IMR-90 (cell line): ENCODE data around the gene ME3. TPM values are rescaled to one million over a fixed set of nuclear protein-coding genes. Genes with fewer than 3 reads are reported as not detected.

Experiments used
- ATAC-seq: fragments of 200-7000 bp; cut with Tn5 transposase; 2 replicates; pipeline ENCODE4 v1.9.1; 2020; ENCODE audit warnings: low read depth, mild to moderate bottlenecking, moderate library complexity
- BruUV-seq: library from RNA; stranded (reverse); fragments of 400-500 nt; replicated peaks from 2 replicates; lab custom pipeline; 2021; lab: Mats Ljungman, UMichigan
- CTCF ChIA-PET: fragments of 300-600 bp; formaldehyde crosslinking; extraction: SDS; loops from one replicate; lab custom pipeline; 2021; ENCODE audit warnings: antibody characterized with exemption; lab: Yijun Ruan, JAX
- POLR2A ChIA-PET: fragments of 300-600 bp; sonication (Branson Sonifier 250); formaldehyde crosslinking; loops from one replicate; lab custom pipeline; 2022; ENCODE audit warnings: antibody characterized with exemption; ENCODE audit not compliant: unreplicated experiment; lab: Charles Lee
- DNase-seq: peaks from one replicate; pipeline ENCODE4 v3.0.0; 2013
- H2AFZ ChIP-seq: replicated peaks from 2 replicates; pipeline ENCODE3; 2013; ENCODE audit warnings: low read length, mild to moderate bottlenecking; ENCODE audit not compliant: poor library complexity
- H2AK5ac ChIP-seq: 2 replicates; pipeline ENCODE4 v1.6.1; 2013; ENCODE audit warnings: low read depth, low read length, inconsistent platforms
- H2AK9ac ChIP-seq: replicated peaks from 2 replicates; pipeline ENCODE3; 2013; ENCODE audit warnings: mild to moderate bottlenecking, low read depth, low read length, moderate library complexity; ENCODE audit not compliant: poor library complexity
- H2BK120ac ChIP-seq: 2 replicates; pipeline ENCODE4 v1.6.1; 2013; ENCODE audit warnings: low read depth, low read length, inconsistent platforms
- H2BK15ac ChIP-seq: 3 replicates; pipeline ENCODE4 v1.6.1; 2013; ENCODE audit warnings: low read depth, low read length, inconsistent platforms
- H2BK20ac ChIP-seq: 2 replicates; pipeline ENCODE4 v1.6.1; 2013; ENCODE audit warnings: low read depth, mild to moderate bottlenecking, inconsistent platforms, low read length, moderate library complexity
- H2BK5ac ChIP-seq: 2 replicates; pipeline ENCODE4 v1.6.1; 2013; ENCODE audit warnings: mild to moderate bottlenecking, low read depth, low read length, inconsistent platforms; ENCODE audit not compliant: poor library complexity, severe bottlenecking
- H3K14ac ChIP-seq: replicated peaks from 2 replicates; pipeline ENCODE4 v1.6.1; 2013; ENCODE audit warnings: low read depth, low read length, inconsistent platforms
- H3K18ac ChIP-seq: 2 replicates; pipeline ENCODE4 v1.6.1; 2013; ENCODE audit warnings: low read depth, low read length, control low read depth
- H3K23ac ChIP-seq: 2 replicates; pipeline ENCODE4 v1.6.1; 2013; ENCODE audit warnings: low read depth, low read length, inconsistent platforms
- H3K27ac ChIP-seq: 2 replicates; pipeline ENCODE4 v1.5.1; 2013; ENCODE audit warnings: mild to moderate bottlenecking, control low read depth, low read length; ENCODE audit not compliant: insufficient read depth
- H3K27me3 ChIP-seq: 2 replicates; pipeline ENCODE4 v1.6.1; 2013; ENCODE audit warnings: low read length; ENCODE audit not compliant: control insufficient read depth, insufficient read depth
- H3K36me3 ChIP-seq: 2 replicates; pipeline ENCODE4 v1.6.1; 2013; ENCODE audit warnings: low read length, mixed read lengths; ENCODE audit not compliant: control insufficient read depth, insufficient read depth
- H3K4ac ChIP-seq: 2 replicates; pipeline ENCODE4 v1.6.1; 2013; ENCODE audit warnings: low read depth, low read length, inconsistent platforms
- H3K4me1 ChIP-seq: 2 replicates; pipeline ENCODE4 v1.6.1; 2013; ENCODE audit warnings: low read length, mixed read lengths; ENCODE audit not compliant: control insufficient read depth, insufficient read depth
- H3K4me2 ChIP-seq: 2 replicates; pipeline ENCODE4 v1.6.1; 2013; ENCODE audit warnings: low read depth, mild to moderate bottlenecking, control low read depth, low read length, moderate library complexity
- H3K4me3 ChIP-seq: 2 replicates; pipeline ENCODE4 v1.5.1; 2013; ENCODE audit warnings: low read depth, mild to moderate bottlenecking, control low read depth, low read length, moderate library complexity; ENCODE audit not compliant: insufficient read depth
- H3K56ac ChIP-seq: 2 replicates; pipeline ENCODE4 v1.6.1; 2013; ENCODE audit warnings: low read length, inconsistent platforms; ENCODE audit not compliant: insufficient read depth; ENCODE audit errors: extremely low read depth
- H3K79me1 ChIP-seq, 2 experiments: 2 replicates each; pipeline ENCODE4 v1.6.1; 2013; ENCODE audit warnings: low read length in 2 of 2, inconsistent platforms in 1 of 2, low read depth in 1 of 2
- H3K9ac ChIP-seq: 2 replicates; pipeline ENCODE4 v1.6.1; 2013; ENCODE audit warnings: low read depth, low read length, control low read depth
- H3K9me1 ChIP-seq: 2 replicates; pipeline ENCODE4 v1.6.1; 2013; ENCODE audit warnings: low read length, inconsistent platforms; ENCODE audit not compliant: insufficient read depth
- H3K9me3 ChIP-seq: 2 replicates; pipeline ENCODE4 v1.6.1; 2013; ENCODE audit warnings: low read length; ENCODE audit not compliant: control insufficient read depth, insufficient read depth
- H4K20me1 ChIP-seq: 2 replicates; pipeline ENCODE4 v1.6.1; 2013; ENCODE audit warnings: low read length, inconsistent platforms; ENCODE audit not compliant: insufficient read depth
- H4K5ac ChIP-seq: 2 replicates; pipeline ENCODE4 v1.6.1; 2013; ENCODE audit warnings: mild to moderate bottlenecking, low read depth, low read length, control low read depth
- H4K8ac ChIP-seq, 2 experiments: 2 replicates each; pipeline ENCODE4 v1.6.1; 2013; ENCODE audit warnings: low read depth in 2 of 2, low read length in 2 of 2, control low read depth in 1 of 2, inconsistent platforms in 1 of 2
- H4K91ac ChIP-seq: 2 replicates; pipeline ENCODE4 v1.6.1; 2013; ENCODE audit warnings: low read depth, low read length, inconsistent platforms; ENCODE audit not compliant: insufficient read depth
- CHD1 ChIP-seq: IDR thresholded peaks from 2 replicates; pipeline ENCODE4 v1.6.1; 2012; ENCODE audit warnings: low read depth, low read length, improper control_type of control experiment
- RCOR1 ChIP-seq: IDR thresholded peaks from 2 replicates; pipeline ENCODE4 v1.6.1; 2012; ENCODE audit warnings: mild to moderate bottlenecking, low read length, improper control_type of control experiment; ENCODE audit not compliant: insufficient replicate concordance
- WGBS, 2 experiments: methylation state at CpG; one replicate each; pipeline versions ENCODE4 v1.1.5 to v1.1.7; 2013; ENCODE audit warnings: missing lambda C conversion rate in 2 of 2; ENCODE audit not compliant: insufficient read length in 1 of 2; ENCODE audit errors: extremely low coverage in 2 of 2; 5-methylcytosine and 5-hydroxymethylcytosine counted together
- dilution Hi-C: fragments of 300-500 bp; cut with HindIII; formaldehyde crosslinking; loops from one replicate; pipeline ENCODE4 v1.14.3; 2018; ENCODE audit warnings: low sequenced_read_pairs; ENCODE audit not compliant: unreplicated experiment
- in situ Hi-C: fragments of 300-500 bp; cut with MboI; formaldehyde crosslinking; loops from 3 replicates; pipeline ENCODE4 v1.14.3; 2019; ENCODE audit warnings: low sequenced_read_pairs, inconsistent platforms, mixed read lengths
- intact Hi-C: fragments of 100-400 bp; cut with micrococcal nuclease; formaldehyde crosslinking; loops from 2 replicates; pipeline ENCODE4 v1.10.0; 2022
- polyA plus RNA-seq, 3 experiments: library from polyadenylated mRNA; depleted of rRNA; stranded (reverse); fragments of >200 nt; gene quantifications; 2 replicates each; pipeline ENCODE4 v1.2.3, GENCODE V29; 2012; ENCODE audit warnings: low replicate concordance in 1 of 3
- total RNA-seq: library from RNA; depleted of rRNA; stranded (reverse); fragments of >200 nt; gene quantifications from 2 replicates; pipeline ENCODE4 v1.2.3, GENCODE V29; 2012

ME3 gene
- total and polyA plus RNA-seq, 2 of the 4 experiments (the other 2 are of a cell fraction), result 7.8 to 9.0 TPM

DNA sequence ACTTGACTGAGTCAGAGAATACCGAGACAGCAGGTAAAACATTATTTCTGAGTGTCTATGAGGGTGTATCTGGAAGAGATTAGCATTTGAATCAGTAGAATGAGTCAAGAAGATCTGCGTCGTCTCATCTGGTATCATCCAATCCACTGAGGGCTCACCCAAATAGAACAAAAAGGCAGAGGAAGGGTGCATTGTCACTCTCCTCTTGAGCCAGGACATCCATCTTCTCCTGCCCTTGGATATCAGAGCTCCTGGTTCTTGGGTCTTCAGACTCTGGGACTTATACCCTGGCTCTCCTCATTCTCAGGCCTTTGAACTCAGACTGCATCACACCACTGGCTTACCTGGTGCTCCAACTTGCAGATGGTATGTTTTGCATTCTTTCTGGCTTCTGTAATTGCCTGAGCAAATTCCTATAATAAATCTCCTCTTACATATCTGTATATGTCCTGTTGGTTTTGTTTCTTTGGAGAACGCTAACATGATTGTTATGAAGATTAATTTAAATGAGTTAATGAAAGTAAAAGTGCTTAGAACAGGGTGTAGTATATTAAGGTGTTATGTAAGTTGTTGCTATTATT, 49.3 kb downstream of the ME3 start:
- H3K9me3 ChIP-seq, result no peaks in the 10 kb centered on the region
- no peak overlapping the region for H2BK20ac ChIP-seq
- no peaks in the 10 kb centered on the region; a peak in 1 of 4 replicates for H3K79me1 ChIP-seq
- H3K23ac ChIP-seq, result no peak overlapping the region; the same call in 1 of the 2 replicates
- BruUV-seq, result no TSS peak
- H4K20me1 ChIP-seq, result no peaks in the 10 kb centered on the region
- H2BK120ac ChIP-seq, result no peak overlapping the region
- no peak overlapping the region for H4K5ac ChIP-seq
- H3K14ac ChIP-seq, result peak overlapping the region; percentile 68; the same call in 1 of the 2 replicates
- dilution Hi-C loops (no loop called here), intact Hi-C loops (no loop called here), in situ Hi-C loops (loop anchor here (25.0 kb wide), 1 partner anchor 664 kb away; no protein-coding TSS in a partner anchor)
- H3K9me1 ChIP-seq, result 0 out of 2 replicates have a peak, but pooled peaks cover 2% of the 10 kb centered on the region
- no peak overlapping the region for H3K4me2 ChIP-seq
- H4K8ac ChIP-seq, result no peak overlapping the region
- no peak overlapping the region for H3K4me3 ChIP-seq
- H3K4me1 ChIP-seq, result peaks cover 8% of the 10 kb centered on the region
- no peaks in the 10 kb centered on the region for H3K36me3 ChIP-seq
- TF ChIP-seq RCOR1 (no peak), CHD1 (no peak)
- no peak overlapping the region for H3K27ac ChIP-seq
- no peak overlapping the region for H3K56ac ChIP-seq
- DNase-seq (no peak), ATAC-seq (no peak)
- peak overlapping the region; percentile 5; the same call in 1 of the 2 replicates for H2AK5ac ChIP-seq
- H3K18ac ChIP-seq, result no peak overlapping the region
- no peaks in the 10 kb centered on the region for H3K27me3 ChIP-seq
- no peak overlapping the region for H2AFZ ChIP-seq
- H3K4ac ChIP-seq, result no peak overlapping the region
- ChIA-PET POLR2A (no interaction called here), CTCF (no interaction called here)
- WGBS, 2 experiments, result 88% methylated on average over 1 of the region's 4 CpGs; no CpG with 5 or more reads in 1 of the 2 experiments
- H4K91ac ChIP-seq, result no peak overlapping the region
- H2AK9ac ChIP-seq, result no peak overlapping the region
- no peak overlapping the region for H2BK15ac ChIP-seq
- H2BK5ac ChIP-seq, result no peak overlapping the region
- no peak overlapping the region for H3K9ac ChIP-seq
